T-helper 1 cell (primary cell): ENCODE measurements around the gene LMAN2.
"Not testable (repeated sequence)": the region's sequence is repeated elsewhere in the genome, so short reads cannot be mapped to it uniquely, and the experiment has no call there.

Source experiments
- DNase-seq, 5 donors: peaks; one replicate each; pipeline ENCODE4 v3.0.0-alpha.2; 2012 to 2020

Gene LMAN2

GRCh38 chr5:177378884-177379883 lies 27.7 kb upstream of the LMAN2 start:
- DNase-seq: peak in 1 of 5 donors; percentile 62

GRCh38 chr5:177377851-177378776 lies 26.6 kb upstream of the LMAN2 start:
- no peak for DNase-seq

- no peak for DNase-seq
Measured at GRCh38 chr5:177376107-177376506, 24.6 kb upstream of the LMAN2 start.

GRCh38 chr5:177375516-177375915 lies 24.0 kb upstream of the LMAN2 start:
- not testable (repeated sequence) for DNase-seq

GRCh38 chr5:177374211-177374610 lies 22.7 kb upstream of the LMAN2 start:
- no peak for DNase-seq

- no peak for DNase-seq
Measured at GRCh38 chr5:177373806-177374205, 22.3 kb upstream of the LMAN2 start.

GRCh38 chr5:177372910-177373309 lies 21.4 kb upstream of the LMAN2 start:
- peak in 1 of 5 donors; percentile 20 for DNase-seq

GRCh38 chr5:177372034-177372896 lies 20.8 kb upstream of the LMAN2 start:
- peak in 1 of 5 donors; percentile 84 for DNase-seq

- no peak for DNase-seq
Measured at GRCh38 chr5:177371120-177372033, 19.9 kb upstream of the LMAN2 start.

- DNase-seq: peak in 3 of 5 donors; percentile 58 to 71 (median 62)
Measured at GRCh38 chr5:177370488-177371119, 19.1 kb upstream of the LMAN2 start.

- no peak for DNase-seq
Measured at GRCh38 chr5:177369645-177370440, 18.4 kb upstream of the LMAN2 start.

- no peak for DNase-seq
Measured at GRCh38 chr5:177368869-177369644, 17.6 kb upstream of the LMAN2 start.

- no peak for DNase-seq
Measured at GRCh38 chr5:177367981-177368868, 16.8 kb upstream of the LMAN2 start.

- DNase-seq: no peak
Measured at GRCh38 chr5:177367323-177367848, 15.9 kb upstream of the LMAN2 start.

- no peak for DNase-seq
Measured at GRCh38 chr5:177366528-177367322, 15.3 kb upstream of the LMAN2 start.

GRCh38 chr5:177365845-177366527 lies 14.5 kb upstream of the LMAN2 start:
- DNase-seq: no peak
